ENCODE measurements around the gene PDS5B.

DNA sequence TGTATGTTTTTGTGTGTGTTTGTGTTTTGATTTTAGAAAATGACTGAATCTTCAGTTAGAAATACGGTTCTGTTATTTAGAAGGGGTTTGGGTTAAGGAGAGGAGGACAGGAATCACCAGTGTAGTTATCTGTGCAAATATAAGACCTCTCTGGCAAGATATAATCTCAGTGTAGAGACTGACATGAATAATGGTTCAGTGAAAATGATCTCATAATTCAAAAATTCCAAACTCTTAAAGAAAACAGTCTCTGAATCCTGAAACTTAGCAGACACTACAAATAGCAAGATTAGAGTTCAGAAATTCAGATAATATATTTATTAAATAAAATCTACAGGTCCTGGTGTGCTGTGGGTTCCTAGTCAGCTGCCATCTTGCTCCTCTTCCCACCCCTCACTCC is 73.5 kb downstream of the PDS5B start:
- TF ChIP-seq, protein P1, sequence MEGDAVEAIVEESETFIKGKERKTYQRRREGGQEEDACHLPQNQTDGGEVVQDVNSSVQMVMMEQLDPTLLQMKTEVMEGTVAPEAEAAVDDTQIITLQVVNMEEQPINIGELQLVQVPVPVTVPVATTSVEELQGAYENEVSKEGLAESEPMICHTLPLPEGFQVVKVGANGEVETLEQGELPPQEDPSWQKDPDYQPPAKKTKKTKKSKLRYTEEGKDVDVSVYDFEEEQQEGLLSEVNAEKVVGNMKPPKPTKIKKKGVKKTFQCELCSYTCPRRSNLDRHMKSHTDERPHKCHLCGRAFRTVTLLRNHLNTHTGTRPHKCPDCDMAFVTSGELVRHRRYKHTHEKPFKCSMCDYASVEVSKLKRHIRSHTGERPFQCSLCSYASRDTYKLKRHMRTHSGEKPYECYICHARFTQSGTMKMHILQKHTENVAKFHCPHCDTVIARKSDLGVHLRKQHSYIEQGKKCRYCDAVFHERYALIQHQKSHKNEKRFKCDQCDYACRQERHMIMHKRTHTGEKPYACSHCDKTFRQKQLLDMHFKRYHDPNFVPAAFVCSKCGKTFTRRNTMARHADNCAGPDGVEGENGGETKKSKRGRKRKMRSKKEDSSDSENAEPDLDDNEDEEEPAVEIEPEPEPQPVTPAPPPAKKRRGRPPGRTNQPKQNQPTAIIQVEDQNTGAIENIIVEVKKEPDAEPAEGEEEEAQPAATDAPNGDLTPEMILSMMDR (IDR thresholded peaks at IDR 0.05; ENCODE audit: low read depth, low read length, missing input control), result no peak
- TF ChIP-seq HNF4G (IDR thresholded peaks at IDR 0.05), result no peak
- TF ChIP-seq GABPA (IDR thresholded peaks at IDR 0.05 in 1 of 2, conservative IDR thresholded peaks at IDR 0.05 in 1 of 2), result no peak
- TF ChIP-seq, protein P2, sequence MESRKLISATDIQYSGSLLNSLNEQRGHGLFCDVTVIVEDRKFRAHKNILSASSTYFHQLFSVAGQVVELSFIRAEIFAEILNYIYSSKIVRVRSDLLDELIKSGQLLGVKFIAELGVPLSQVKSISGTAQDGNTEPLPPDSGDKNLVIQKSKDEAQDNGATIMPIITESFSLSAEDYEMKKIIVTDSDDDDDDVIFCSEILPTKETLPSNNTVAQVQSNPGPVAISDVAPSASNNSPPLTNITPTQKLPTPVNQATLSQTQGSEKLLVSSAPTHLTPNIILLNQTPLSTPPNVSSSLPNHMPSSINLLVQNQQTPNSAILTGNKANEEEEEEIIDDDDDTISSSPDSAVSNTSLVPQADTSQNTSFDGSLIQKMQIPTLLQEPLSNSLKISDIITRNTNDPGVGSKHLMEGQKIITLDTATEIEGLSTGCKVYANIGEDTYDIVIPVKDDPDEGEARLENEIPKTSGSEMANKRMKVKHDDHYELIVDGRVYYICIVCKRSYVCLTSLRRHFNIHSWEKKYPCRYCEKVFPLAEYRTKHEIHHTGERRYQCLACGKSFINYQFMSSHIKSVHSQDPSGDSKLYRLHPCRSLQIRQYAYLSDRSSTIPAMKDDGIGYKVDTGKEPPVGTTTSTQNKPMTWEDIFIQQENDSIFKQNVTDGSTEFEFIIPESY (IDR thresholded peaks at IDR 0.05), result no peak
- TF ChIP-seq, protein P3, sequence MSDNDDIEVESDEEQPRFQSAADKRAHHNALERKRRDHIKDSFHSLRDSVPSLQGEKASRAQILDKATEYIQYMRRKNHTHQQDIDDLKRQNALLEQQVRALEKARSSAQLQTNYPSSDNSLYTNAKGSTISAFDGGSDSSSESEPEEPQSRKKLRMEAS (IDR thresholded peaks at IDR 0.05), result no peak
- no peak for TF ChIP-seq RAD21 (IDR thresholded peaks at IDR 0.05)
- TF ChIP-seq HNF4A (conservative IDR thresholded peaks at IDR 0.05), result no peak
- TF ChIP-seq, protein P4, sequence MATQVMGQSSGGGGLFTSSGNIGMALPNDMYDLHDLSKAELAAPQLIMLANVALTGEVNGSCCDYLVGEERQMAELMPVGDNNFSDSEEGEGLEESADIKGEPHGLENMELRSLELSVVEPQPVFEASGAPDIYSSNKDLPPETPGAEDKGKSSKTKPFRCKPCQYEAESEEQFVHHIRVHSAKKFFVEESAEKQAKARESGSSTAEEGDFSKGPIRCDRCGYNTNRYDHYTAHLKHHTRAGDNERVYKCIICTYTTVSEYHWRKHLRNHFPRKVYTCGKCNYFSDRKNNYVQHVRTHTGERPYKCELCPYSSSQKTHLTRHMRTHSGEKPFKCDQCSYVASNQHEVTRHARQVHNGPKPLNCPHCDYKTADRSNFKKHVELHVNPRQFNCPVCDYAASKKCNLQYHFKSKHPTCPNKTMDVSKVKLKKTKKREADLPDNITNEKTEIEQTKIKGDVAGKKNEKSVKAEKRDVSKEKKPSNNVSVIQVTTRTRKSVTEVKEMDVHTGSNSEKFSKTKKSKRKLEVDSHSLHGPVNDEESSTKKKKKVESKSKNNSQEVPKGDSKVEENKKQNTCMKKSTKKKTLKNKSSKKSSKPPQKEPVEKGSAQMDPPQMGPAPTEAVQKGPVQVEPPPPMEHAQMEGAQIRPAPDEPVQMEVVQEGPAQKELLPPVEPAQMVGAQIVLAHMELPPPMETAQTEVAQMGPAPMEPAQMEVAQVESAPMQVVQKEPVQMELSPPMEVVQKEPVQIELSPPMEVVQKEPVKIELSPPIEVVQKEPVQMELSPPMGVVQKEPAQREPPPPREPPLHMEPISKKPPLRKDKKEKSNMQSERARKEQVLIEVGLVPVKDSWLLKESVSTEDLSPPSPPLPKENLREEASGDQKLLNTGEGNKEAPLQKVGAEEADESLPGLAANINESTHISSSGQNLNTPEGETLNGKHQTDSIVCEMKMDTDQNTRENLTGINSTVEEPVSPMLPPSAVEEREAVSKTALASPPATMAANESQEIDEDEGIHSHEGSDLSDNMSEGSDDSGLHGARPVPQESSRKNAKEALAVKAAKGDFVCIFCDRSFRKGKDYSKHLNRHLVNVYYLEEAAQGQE (IDR thresholded peaks at IDR 0.05), result no peak
- no peak for TF ChIP-seq TAF1 (conservative IDR thresholded peaks at IDR 0.05)
- TF ChIP-seq JUND (IDR thresholded peaks at IDR 0.05), result no peak

All from liver (tissue), 3 donors.